ENCODE data around the gene CNOT4. TPM values are rescaled to one million over a fixed set of nuclear protein-coding genes. Genes with fewer than 3 reads are reported as not detected.
"Not testable (repeated sequence)": the region's sequence is repeated elsewhere in the genome, so short reads cannot be mapped to it uniquely, and the experiment has no call there.

Gene CNOT4
- total RNA-seq, 2 experiments from 2014 or later = 24.0 to 26.8 TPM

DNA sequence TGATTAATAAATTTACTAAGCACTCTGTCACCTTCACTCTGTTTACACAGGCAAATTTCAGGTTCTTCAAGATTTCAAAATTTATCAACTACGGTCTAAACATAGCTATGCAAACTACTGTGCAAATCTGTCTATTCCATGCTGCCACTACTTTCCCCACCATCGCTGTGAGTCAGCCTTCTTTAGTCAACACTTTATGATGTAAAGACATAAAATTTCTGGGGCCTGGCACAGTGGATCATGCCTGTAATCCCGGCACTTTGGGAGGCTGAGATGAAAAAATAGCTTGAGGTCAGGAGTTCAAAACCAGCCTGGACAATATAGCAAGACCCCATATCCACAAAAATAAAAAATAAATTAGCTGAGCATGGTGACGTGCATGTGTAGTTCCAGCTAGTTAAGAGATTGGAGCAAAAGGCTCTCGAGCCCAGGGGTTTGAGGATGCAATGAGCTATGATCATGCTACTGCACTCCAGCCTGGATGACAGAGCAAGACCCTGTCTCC, 42.6 kb downstream of the CNOT4 start:
- no peak for DNase-seq
- Mint-ChIP-seq H3K27ac (peak overlapping the region; percentile 46), H3K9me3 (peaks cover 9% of the 10 kb centered on the region), H3K27me3 (no peaks in the 10 kb centered on the region), H3K4me1 (peaks cover 13% of the 10 kb centered on the region), H3K4me3 (no peak overlapping the region), H3K36me3 (ENCODE audit: low read depth) (peaks cover 20% of the 10 kb centered on the region)
- ChIA-PET POLR2A (no interaction called here), CTCF (no interaction called here)

DNA sequence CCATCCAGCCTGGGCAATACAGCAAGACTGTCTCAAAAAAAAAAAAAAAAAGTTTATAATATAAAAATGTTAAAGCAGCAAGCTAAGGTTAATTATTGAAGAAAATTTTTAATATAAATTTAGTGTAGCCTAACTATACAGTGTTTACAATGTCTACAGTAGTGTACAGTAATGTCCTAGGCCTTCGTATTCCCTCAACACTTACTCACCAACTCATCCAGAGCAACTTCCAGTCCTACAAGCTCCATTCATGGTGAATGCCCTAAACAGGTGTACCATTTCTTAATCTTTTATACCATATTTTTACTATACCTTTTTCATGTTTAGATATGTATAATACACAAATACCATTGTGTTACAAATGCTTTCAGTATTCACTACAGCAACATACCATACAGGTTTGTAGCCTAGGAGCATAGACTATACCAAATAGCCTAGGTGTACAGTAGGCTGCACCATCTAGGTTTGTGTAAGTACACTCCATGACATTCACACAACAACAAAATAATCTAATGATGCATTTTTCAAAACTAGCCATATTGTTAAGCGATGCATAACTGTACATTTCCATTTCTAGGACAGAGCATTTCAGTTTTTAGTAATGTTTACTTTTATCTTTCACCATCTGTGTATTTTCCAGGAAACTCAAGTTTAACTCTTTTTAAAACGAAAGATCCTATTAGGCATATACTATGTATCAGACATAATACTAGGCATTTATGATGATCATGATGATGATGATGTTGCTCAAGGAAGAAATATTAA, 43.3 kb downstream of the CNOT4 start:
- DNase-seq = no peak
- peak overlapping the region; percentile 46 for H3K27ac Mint-ChIP-seq
- no peak overlapping the region for H3K4me3 Mint-ChIP-seq
- peaks cover 9% of the 10 kb centered on the region for H3K9me3 Mint-ChIP-seq
- CTCF ChIA-PET = interaction anchor here (1.0 kb wide), 1 partner anchor 13 kb away, joined by 4 read pairs; no protein-coding TSS in a partner anchor
- POLR2A ChIA-PET = no interaction called here
- H3K27me3 Mint-ChIP-seq = no peaks in the 10 kb centered on the region
- peaks cover 20% of the 10 kb centered on the region for H3K36me3 Mint-ChIP-seq (ENCODE audit: low read depth)
- H3K4me1 Mint-ChIP-seq = peaks cover 13% of the 10 kb centered on the region

DNA sequence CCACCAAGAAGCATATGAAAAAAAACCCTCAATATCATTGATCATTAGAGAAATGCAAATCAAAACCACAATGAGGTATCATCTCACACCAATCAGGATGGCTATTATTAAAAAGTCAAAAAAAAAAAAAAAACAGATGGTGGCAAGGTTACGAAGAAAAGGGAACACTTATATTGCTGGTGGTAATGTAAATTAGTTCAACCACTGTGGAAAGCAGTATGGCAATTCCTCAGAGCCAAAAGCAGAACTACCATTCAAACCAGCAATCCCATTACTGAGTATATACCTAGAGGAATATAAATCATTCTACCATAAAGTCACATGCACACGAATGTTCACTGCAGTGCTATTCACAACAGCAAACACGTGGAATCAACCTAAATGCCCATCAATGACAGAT, 46.0 kb downstream of the CNOT4 start:
- ChIA-PET POLR2A (no interaction called here), CTCF (no interaction called here)
- peaks cover 9% of the 10 kb centered on the region for H3K9me3 Mint-ChIP-seq
- H3K27ac Mint-ChIP-seq = no peak overlapping the region
- H3K36me3 Mint-ChIP-seq (ENCODE audit: low read depth) = peaks cover 19% of the 10 kb centered on the region
- H3K27me3 Mint-ChIP-seq = no peaks in the 10 kb centered on the region
- no peak overlapping the region for H3K4me3 Mint-ChIP-seq
- H3K4me1 Mint-ChIP-seq = peaks cover 22% of the 10 kb centered on the region
- no peak for DNase-seq

DNA sequence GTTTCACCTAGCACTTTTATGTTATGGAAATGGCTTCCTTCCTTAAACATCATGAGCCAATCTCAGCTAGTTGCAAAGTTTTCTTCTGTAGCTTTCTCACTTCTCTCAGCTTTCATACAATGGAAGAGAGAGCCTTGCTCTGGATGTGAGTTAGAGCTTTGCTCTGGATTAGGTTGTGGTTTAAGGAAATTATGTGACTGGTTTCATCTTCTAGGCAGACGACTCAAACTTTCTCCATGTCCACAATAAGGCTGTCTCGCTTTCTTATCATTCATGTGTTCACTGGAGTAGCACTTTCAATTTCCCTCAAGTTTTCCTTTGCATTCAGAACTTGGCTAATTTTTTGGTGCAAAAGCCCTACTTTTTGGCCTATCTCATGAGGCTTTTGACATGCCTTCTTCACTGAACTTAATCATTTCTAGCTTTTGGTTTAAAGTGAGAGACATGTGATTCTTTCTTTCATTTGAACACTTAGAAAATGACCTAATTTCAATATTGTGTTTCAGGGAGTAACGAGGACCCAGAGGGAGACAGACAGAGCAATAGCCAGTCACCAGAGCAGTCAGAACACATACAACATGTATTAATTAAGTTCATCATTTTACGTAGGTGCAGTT, 49.8 kb downstream of the CNOT4 start:
- peaks cover 15% of the 10 kb centered on the region for H3K36me3 Mint-ChIP-seq (ENCODE audit: low read depth)
- POLR2A ChIA-PET = no interaction called here
- H3K4me1 Mint-ChIP-seq = peaks cover 15% of the 10 kb centered on the region
- peaks cover 9% of the 10 kb centered on the region for H3K9me3 Mint-ChIP-seq
- no peaks in the 10 kb centered on the region for H3K27me3 Mint-ChIP-seq
- DNase-seq = no peak
- CTCF ChIA-PET = no interaction called here
- H3K27ac Mint-ChIP-seq = no peak overlapping the region
- no peak overlapping the region for H3K4me3 Mint-ChIP-seq

DNA sequence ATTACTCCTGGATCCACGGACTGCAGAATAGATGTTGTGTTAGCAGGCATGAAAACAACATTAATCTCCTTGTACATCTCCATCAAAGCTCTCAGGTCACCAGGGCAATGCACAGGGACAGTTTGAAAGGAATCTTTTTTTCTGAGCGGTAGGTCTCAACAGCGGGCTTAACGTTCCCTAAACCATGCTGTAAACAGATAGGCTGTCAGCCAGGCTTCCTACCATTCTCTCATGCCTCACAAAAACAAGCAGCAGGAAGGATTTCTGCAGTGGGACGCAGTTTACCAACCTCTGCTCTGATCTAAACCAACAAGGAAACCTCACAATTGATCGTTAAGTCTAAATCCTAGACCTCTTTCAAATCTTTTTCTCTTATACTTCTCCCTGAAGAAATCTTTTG, 50.8 kb downstream of the CNOT4 start:
- Mint-ChIP-seq H3K27ac (no peak overlapping the region), H3K4me1 (peaks cover 16% of the 10 kb centered on the region), H3K36me3 (ENCODE audit: low read depth) (peaks cover 11% of the 10 kb centered on the region), H3K4me3 (no peak overlapping the region), H3K9me3 (peaks cover 4% of the 10 kb centered on the region), H3K27me3 (no peaks in the 10 kb centered on the region)
- no peak for DNase-seq
- CTCF ChIA-PET = no interaction called here
- POLR2A ChIA-PET = no interaction called here

DNA sequence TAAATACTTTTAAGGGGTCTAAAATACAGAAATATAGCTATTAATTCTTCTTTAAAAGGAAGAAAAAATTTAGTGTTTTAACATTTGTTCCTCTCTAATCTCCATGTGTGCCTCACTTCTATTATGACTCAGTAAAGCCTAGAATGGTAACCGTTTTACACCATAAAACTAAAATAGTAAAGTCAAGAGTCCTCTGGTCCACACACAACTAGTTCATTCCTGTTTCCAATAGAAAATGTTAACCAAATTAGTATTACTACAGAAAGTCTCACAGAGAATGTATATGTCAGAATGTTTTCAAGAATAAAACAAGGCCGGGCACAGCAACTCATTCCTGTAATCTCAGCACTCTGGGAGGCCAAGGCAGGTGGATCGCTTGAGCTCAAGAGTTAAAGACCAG, 55.8 kb downstream of the CNOT4 start:
- DNase-seq = no peak
- POLR2A ChIA-PET = no interaction called here
- Mint-ChIP-seq H3K27me3 (no peaks in the 10 kb centered on the region), H3K9me3 (no peaks in the 10 kb centered on the region), H3K27ac (no peak overlapping the region), H3K36me3 (ENCODE audit: low read depth) (no peaks in the 10 kb centered on the region), H3K4me3 (no peak overlapping the region), H3K4me1 (peaks cover 15% of the 10 kb centered on the region)
- CTCF ChIA-PET = interaction anchor here (0.6 to 1.0 kb wide), 2 partner anchors 12 to 117 kb away, joined by 3 to 4 read pairs; no protein-coding TSS in a partner anchor

DNA sequence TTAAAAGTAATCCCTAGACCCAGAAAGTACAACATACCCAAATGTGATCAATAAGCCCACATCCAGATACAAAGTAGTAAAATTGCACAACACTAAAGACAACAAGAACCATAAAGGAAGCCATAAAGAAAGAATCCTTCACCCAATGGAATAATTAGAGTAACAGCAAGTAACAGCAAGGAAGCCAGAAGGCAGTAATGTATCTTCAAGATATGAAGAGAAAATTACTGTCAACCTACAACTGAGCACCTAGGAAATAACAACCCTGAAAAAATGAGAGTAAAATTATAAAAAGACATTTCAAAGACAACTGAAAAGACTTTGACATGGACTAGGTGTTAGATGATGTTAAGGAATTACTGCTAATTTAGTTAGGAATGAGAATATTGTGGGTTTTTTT, 60.5 kb downstream of the CNOT4 start:
- H3K9me3 Mint-ChIP-seq = no peaks in the 10 kb centered on the region
- no peak for DNase-seq
- H3K4me3 Mint-ChIP-seq = no peak overlapping the region
- H3K27ac Mint-ChIP-seq = no peak overlapping the region
- ChIA-PET CTCF (no interaction called here), POLR2A (no interaction called here)
- H3K27me3 Mint-ChIP-seq = no peaks in the 10 kb centered on the region
- H3K36me3 Mint-ChIP-seq (ENCODE audit: low read depth) = peaks cover 7% of the 10 kb centered on the region
- H3K4me1 Mint-ChIP-seq = peaks cover 27% of the 10 kb centered on the region

DNA sequence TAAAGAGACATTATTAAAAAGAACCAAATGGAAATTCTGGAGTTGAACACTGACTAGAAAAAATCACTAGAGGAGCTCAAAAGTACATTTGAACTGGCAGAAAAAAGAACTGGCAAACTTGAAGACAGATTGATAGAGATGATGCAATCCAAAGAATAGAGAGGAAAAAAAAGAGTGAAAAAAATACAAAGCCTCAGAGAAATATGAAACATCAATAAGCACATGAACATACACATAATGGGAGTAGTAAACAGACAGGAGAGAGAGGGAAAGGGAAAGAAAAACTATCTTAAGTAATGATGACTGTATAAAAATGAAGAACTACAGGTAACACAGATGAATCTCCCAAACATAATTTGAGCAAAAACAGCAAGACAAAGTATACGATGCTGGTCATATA, 61.1 kb downstream of the CNOT4 start:
- ChIA-PET CTCF (no interaction called here), POLR2A (no interaction called here)
- H3K27me3 Mint-ChIP-seq = no peaks in the 10 kb centered on the region
- DNase-seq = no peak
- no peak overlapping the region for H3K27ac Mint-ChIP-seq
- H3K9me3 Mint-ChIP-seq = no peaks in the 10 kb centered on the region
- H3K4me1 Mint-ChIP-seq = peaks cover 26% of the 10 kb centered on the region
- peaks cover 8% of the 10 kb centered on the region for H3K36me3 Mint-ChIP-seq (ENCODE audit: low read depth)
- H3K4me3 Mint-ChIP-seq = no peak overlapping the region

DNA sequence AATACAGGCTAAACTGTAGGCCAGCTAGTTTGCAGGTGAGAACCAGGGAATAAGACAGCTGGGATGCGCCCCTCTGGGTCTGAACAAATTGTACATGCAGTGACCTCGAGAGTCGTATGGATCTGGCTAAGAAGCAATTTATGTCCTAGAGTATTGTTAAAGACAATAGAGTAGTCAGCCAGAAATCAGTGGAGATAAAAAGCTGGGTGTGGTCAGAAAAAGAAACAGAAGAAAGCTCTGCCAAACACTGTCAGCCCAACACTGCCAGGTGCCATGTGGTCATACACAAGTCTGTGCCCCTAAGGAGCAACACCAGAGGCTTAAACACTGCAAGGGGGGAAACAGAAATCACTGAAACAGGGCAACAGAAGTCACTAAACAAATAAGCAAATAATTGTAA, 62.2 kb downstream of the CNOT4 start:
- Mint-ChIP-seq H3K4me1 (peaks cover 29% of the 10 kb centered on the region), H3K9me3 (no peaks in the 10 kb centered on the region), H3K27ac (peak overlapping the region; percentile 31), H3K27me3 (no peaks in the 10 kb centered on the region), H3K36me3 (ENCODE audit: low read depth) (peaks cover 14% of the 10 kb centered on the region), H3K4me3 (no peak overlapping the region)
- ChIA-PET POLR2A (no interaction called here), CTCF (interaction anchor here (1.6 kb wide), 1 partner anchor 14 kb away, joined by 3 read pairs; no protein-coding TSS in a partner anchor)
- no peak for DNase-seq

DNA sequence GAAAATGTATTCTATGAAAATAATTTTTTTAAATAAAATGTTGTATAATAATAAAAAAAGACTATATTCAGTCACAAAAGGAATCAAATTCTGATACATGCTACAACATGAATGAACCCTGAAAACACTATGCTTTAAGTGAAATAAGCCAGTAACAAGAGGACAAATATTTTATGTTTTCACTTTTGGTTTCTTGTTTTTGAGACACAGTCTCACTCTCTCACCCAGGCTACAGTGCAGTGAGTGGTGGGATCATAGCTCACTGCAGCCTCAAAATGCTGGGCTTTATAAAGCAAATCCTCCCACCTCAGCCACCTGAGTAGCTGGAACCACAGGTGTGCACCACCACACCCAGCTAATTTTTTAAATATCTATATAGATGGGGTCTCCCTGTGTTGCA, 64.2 kb downstream of the CNOT4 start:
- peak overlapping the region; percentile 36 for H3K27ac Mint-ChIP-seq
- DNase-seq = no peak
- no peaks in the 10 kb centered on the region for H3K9me3 Mint-ChIP-seq
- no peak overlapping the region for H3K4me3 Mint-ChIP-seq
- ChIA-PET CTCF (no interaction called here), POLR2A (no interaction called here)
- no peaks in the 10 kb centered on the region for H3K27me3 Mint-ChIP-seq
- peaks cover 29% of the 10 kb centered on the region for H3K4me1 Mint-ChIP-seq
- peaks cover 14% of the 10 kb centered on the region for H3K36me3 Mint-ChIP-seq (ENCODE audit: low read depth)

DNA sequence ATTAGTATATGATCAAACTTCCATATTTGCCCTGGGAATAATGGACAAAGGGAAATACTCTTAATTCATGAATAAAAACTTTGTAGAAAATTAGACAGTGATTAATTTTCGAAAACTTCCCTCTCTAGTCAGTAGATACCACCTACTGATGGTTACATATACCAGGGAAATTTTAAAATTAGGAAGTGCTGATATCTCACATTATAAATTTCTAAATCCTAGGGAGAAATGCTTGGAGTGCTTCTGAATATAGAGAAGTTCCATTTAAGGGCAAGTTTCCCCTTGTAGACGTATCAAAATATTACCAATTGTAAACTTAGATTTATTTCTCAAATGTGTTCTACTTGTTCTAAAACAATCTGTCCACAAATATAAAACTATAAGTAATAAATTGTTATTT, 64.6 kb downstream of the CNOT4 start:
- peaks cover 27% of the 10 kb centered on the region for H3K4me1 Mint-ChIP-seq
- H3K4me3 Mint-ChIP-seq, POLR2A ChIA-PET, H3K9me3 Mint-ChIP-seq, CTCF ChIA-PET, DNase-seq, H3K27me3 Mint-ChIP-seq, H3K27ac Mint-ChIP-seq: not testable (repeated sequence)
- peaks cover 14% of the 10 kb centered on the region for H3K36me3 Mint-ChIP-seq (ENCODE audit: low read depth)

DNA sequence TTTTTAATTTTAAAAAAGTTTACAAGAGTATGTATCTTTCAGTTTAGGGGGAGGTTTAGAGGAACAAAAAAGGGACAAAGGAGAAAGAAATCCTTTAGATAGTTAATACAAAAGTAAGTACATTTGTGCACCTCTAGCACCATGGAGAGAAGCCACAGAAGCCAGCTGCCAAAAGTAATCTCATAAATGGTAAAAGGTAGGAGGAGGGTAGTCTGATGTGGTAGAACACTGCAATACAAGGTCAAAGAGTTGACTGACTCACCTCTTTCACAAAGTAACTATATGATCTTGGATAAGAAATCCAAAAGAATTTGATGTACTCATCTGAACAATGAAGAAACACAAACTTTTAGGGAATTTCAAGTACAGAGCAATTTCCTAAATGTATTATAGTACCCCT, 68.1 kb downstream of the CNOT4 start:
- Mint-ChIP-seq H3K9me3 (no peaks in the 10 kb centered on the region), H3K27me3 (no peaks in the 10 kb centered on the region), H3K4me1 (peaks cover 6% of the 10 kb centered on the region), H3K4me3 (no peak overlapping the region), H3K36me3 (ENCODE audit: low read depth) (peaks cover 24% of the 10 kb centered on the region), H3K27ac (no peak overlapping the region)
- ChIA-PET POLR2A (no interaction called here), CTCF (no interaction called here)
- DNase-seq = no peak

DNA sequence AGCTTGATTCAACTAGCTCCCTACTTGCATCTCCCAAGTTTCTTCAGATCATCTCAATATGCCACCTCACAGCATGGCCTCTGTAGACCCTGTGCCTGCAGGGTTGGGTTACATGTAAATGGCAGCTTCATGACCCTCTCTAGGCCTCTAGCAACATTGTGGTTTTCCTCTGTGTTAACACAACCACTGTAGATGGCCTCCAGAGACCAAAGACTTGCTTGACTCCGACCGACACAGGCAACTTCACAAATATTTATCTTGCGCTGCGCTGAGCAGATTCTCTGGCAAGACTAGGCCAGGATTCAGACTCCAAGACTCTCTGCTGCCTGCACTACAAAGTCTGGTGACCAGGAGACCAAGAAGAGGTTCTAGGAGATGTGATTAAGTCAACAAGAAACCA, 75.9 kb downstream of the CNOT4 start:
- Mint-ChIP-seq H3K4me3 (no peak overlapping the region), H3K9me3 (peaks cover 7% of the 10 kb centered on the region), H3K4me1 (peaks cover 10% of the 10 kb centered on the region), H3K27me3 (no peaks in the 10 kb centered on the region), H3K27ac (no peak overlapping the region), H3K36me3 (ENCODE audit: low read depth) (peaks cover 53% of the 10 kb centered on the region)
- ChIA-PET CTCF (interaction anchor here (1.0 to 1.5 kb wide), 2 partner anchors 13 to 18 kb away, joined by 3 read pairs; no protein-coding TSS in a partner anchor), POLR2A (no interaction called here)
- DNase-seq = no peak

DNA sequence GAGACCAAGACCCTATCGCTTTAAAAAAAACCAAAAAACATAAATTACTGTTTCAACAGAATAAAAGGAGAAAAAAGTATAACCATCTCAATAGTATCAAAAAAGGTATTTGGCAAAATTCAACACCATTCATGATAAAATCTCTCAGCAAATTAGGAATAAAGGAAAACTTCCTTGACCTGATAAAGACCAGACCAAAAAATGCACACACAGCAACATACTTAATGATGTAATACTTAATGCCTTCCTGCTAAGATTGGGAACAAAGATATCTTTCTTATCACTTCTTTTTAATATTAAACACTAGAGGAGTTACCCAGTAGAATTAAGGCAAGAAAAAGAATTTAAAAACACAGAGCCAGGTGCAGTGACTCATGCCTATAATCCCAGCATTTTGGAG, 79.3 kb downstream of the CNOT4 start:
- H3K36me3 Mint-ChIP-seq (ENCODE audit: low read depth) = peaks cover 39% of the 10 kb centered on the region
- peaks cover 11% of the 10 kb centered on the region for H3K4me1 Mint-ChIP-seq
- DNase-seq = no peak
- H3K27me3 Mint-ChIP-seq = no peaks in the 10 kb centered on the region
- ChIA-PET CTCF (no interaction called here), POLR2A (no interaction called here)
- H3K4me3 Mint-ChIP-seq = no peak overlapping the region
- peaks cover 6% of the 10 kb centered on the region for H3K9me3 Mint-ChIP-seq
- no peak overlapping the region for H3K27ac Mint-ChIP-seq
